Measurements from ENCODE around the gene EIF1AD. TPM values are rescaled to one million over a fixed set of nuclear protein-coding genes. Genes with fewer than 3 reads are reported as not detected.
"Not testable (repeated sequence)": the region's sequence is repeated elsewhere in the genome, so short reads cannot be mapped to it uniquely, and the experiment has no call there.

The EIF1AD gene
- polyA plus RNA-seq, 3 donors: 26.3 to 30.3 (median 28.4) TPM

DNA sequence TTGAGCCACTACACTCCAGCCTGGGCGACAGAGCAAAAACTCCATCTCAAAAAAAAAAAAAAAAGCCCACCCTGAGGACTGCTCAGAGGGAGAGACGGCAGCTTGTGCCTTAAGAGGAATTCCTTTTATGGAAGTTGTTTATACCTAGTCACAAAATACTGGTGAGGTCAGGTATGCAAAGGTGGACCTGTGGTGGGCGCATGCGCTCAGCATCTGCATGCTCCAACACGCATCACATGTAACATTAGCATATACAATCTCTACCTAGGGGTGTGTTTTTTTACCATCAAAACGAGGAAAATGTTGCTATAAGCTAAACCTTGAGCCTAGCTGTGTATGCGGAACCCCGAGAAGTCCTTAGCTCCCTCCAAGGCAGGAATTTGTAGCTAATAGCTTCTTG is 47.2 kb downstream of the EIF1AD start:
- DNase-seq (ENCODE audit: extremely low read depth in 1 of 11, low read depth in 9 of 11, low spot score in 4 of 11): no peak

DNA sequence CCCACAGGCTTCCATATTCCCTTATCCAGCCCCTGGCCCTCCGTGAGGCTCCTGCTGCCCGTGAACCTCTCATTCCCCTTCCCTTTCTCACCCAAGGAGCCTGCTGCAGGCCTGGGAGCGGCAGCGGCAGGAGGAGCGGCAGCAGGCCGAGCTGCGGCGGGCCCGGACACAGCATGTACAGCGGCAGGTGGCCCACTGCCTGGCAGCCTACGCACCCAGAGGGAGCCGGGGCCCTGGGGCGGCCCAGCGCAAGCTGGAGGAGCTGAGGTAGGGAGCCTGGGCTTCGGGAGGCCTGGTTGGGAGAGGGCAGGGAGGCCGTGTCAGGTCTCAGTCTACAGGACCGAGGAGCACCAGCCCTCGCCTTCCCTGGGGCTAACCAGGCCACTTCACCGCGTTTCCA is 48.5 kb downstream of the EIF1AD start:
- no peak for DNase-seq (ENCODE audit: extremely low read depth in 1 of 11, low read depth in 9 of 11, low spot score in 4 of 11)

DNA sequence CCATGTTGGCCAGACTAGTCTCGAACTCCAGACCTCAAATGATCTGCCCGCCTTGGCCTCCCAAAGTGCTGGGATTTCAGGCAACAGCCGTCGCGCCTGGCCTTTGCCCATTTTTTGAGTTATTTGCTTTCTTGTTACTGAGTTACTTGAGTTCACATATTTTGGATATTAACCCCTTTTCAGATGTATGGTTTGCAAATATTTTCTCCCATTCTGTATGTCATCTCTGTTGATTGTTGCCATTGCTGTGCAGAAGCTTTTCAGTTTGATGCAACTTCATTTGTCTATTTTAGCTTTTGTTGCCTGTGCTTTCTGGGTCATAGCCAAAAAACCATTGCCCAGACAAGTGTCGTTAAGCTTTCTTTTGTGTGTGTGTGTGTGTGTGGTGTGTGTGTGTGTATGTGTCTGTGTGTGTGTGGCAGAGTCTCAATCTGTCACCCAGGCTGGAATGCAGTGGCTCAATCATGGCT is 49.9 kb downstream of the EIF1AD start:
- DNase-seq (ENCODE audit: extremely low read depth in 1 of 11, low read depth in 9 of 11, low spot score in 4 of 11): no peak

DNA sequence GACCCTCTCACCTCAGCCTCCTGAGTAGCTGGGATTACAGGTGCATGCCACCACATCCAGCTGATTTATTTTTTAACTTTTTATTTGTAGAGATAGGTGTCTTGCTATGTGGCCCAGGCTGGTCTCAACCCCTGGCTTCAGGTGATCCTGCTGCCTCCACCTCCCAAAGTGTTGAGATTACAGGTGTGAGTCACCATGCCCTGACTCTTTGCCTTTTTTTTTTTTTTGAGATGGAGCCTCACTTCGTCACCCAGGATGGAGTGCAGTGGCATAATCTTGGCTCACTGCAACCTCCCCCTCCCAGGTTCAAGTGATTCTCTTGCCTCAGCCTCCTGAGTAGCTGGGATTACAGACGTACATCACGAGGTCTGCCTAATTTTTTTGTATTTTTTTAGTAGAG is 50.3 kb downstream of the EIF1AD start:
- DNase-seq (ENCODE audit: extremely low read depth in 1 of 11, low read depth in 9 of 11, low spot score in 4 of 11): not testable (repeated sequence)

DNA sequence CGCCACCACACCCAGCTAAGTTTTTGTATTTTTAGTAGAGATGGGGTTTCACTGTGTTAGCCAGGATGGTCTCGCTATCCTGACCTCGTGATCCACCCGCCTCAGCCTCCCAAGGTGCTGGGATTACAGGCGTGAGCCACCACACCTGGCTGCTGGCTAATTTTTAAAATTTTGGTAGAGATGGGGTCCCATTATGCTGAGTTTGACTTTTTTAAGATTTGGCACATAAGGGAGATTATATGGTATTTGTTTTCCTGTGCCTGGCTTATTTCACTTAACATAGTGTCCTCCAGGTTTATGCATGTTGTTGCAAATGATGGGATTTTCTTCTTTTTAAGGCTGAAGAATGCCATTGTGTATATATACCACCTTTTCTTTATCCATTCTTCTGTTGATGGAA is 51.2 kb downstream of the EIF1AD start:
- not testable (repeated sequence) for DNase-seq (ENCODE audit: extremely low read depth in 1 of 11, low read depth in 9 of 11, low spot score in 4 of 11)

DNA sequence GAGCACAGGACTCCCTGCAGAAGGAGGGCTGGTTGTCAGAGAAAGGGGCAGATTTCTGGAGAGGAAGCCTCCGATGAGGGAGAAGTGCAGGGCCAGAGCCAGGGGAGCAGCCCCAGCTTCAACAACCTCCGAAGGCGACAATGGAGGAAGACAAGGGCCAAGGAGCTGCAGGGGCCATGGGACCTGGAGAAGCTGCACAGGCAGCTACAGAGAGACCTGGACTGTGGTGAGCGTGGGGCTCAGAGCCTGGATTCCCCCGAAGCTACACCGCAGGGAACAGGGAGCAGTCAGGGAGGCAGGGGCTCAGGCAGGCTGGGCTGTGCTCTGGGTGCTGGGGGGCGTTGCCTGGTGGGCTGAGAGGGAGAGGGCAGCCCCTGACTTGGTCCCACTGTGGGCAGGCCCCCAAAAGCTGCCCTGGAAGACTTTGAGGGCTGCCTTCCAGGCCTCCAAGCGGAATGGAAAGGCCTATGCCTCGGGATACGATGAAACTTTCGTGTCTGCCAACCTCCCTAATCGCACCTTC is 54.3 kb downstream of the EIF1AD start:
- no peak for DNase-seq (ENCODE audit: extremely low read depth in 1 of 11, low read depth in 9 of 11, low spot score in 4 of 11)

DNA sequence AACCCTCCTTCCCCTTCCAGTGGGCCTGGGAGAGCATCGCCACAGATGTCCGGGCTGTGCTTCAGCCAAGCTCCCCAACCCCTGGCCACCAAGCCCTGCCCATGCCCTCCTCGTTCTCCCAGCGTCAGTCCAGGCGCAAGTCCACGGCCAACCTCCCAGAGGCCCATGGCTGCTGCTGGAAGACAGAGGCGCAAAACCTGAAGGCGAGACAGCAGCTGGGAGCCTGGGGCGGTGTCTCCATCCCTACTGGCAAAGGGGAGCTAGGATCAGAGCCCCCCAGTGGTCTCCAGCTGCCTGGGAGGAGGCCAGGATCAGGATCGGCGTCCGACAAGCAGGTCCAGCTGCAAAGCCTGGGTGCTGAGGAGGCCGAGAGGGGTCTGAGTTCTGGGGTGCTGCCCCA is 54.8 kb downstream of the EIF1AD start:
- no peak for DNase-seq (ENCODE audit: extremely low read depth in 1 of 11, low read depth in 9 of 11, low spot score in 4 of 11)

DNA sequence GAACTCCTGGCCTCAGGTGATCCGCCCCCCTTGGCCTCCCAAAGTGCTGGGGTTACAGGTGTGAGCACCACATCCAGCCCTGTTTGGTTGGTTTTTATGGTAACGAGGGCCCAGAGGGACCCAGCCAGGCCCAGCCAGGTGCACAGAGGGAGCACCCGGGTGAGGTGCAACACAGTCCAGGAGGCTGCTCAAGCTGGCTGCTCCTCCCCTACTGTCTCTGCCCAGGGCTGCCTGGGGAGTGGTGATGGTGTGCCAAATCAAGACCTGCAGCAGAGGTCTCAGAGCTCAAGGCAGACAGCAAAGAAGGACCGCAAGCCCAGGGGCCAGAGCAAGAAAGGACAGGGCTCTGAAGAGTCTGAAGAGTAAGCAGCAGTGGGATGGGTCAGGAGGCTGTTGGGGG is 55.3 kb downstream of the EIF1AD start:
- DNase-seq (ENCODE audit: extremely low read depth in 1 of 11, low read depth in 9 of 11, low spot score in 4 of 11): no peak

Other genes with a start within 250 kb of the EIF1AD start
- gene AP5B1, start 221.2 kb downstream of the EIF1AD start, polyA plus RNA-seq (ENCODE audit: insufficient read length in 3 of 3): 10 to 100 TPM in 1 of 3 donors, 1 to 10 TPM in 2; 5.7 to 10.3 (median 7.6) TPM
- gene OVOL1, start 215.1 kb downstream of the EIF1AD start, polyA plus RNA-seq (ENCODE audit: insufficient read length in 3 of 3): 10 to 100 TPM in 2 of 3 donors, 1 to 10 TPM in 1; 9.6 to 15.0 (median 14.0) TPM
- gene SNX32, start 168.2 kb downstream of the EIF1AD start, polyA plus RNA-seq (ENCODE audit: insufficient read length in 3 of 3): 1 to 10 TPM; 1.4 to 3.7 (median 2.2) TPM
- gene CFL1, start 144.0 kb downstream of the EIF1AD start, polyA plus RNA-seq (ENCODE audit: insufficient read length in 3 of 3): 100 to 1,000 TPM; 728 to 948 (median 744) TPM
- gene MUS81, start 141.7 kb downstream of the EIF1AD start, polyA plus RNA-seq (ENCODE audit: insufficient read length in 3 of 3): 10 to 100 TPM; 45.6 to 62.3 (median 56.6) TPM
- 100 to 1,000 TPM in 2 of 3 donors, 10 to 100 TPM in 1; 87.9 to 129 (median 127) TPM for gene EFEMP2, start 129.4 kb downstream of the EIF1AD start, polyA plus RNA-seq (ENCODE audit: insufficient read length in 3 of 3)
- gene CTSW, start 122.3 kb downstream of the EIF1AD start, polyA plus RNA-seq (ENCODE audit: insufficient read length in 3 of 3): 1 to 10 TPM in 2 of 3 donors, under 1 TPM in 1; 0.47 to 1.3 (median 1.0) TPM
- 10 to 100 TPM; 88.2 to 94.0 (median 92.2) TPM for gene FIBP, start 113.7 kb downstream of the EIF1AD start, polyA plus RNA-seq (ENCODE audit: insufficient read length in 3 of 3)
- gene CCDC85B, start 111.5 kb downstream of the EIF1AD start, polyA plus RNA-seq (ENCODE audit: insufficient read length in 3 of 3): 10 to 100 TPM in 2 of 3 donors, 1 to 10 TPM in 1; 5.7 to 17.4 (median 11.1) TPM
- gene FOSL1, start 101.8 kb downstream of the EIF1AD start, polyA plus RNA-seq (ENCODE audit: insufficient read length in 3 of 3): under 1 TPM; 0.07 to 0.24 (median 0.20) TPM
- gene C11orf68, start 83.1 kb downstream of the EIF1AD start, polyA plus RNA-seq (ENCODE audit: insufficient read length in 3 of 3): 10 to 100 TPM; 30.9 to 41.8 (median 33.3) TPM
- gene DRAP1, start 82.7 kb downstream of the EIF1AD start, polyA plus RNA-seq (ENCODE audit: insufficient read length in 3 of 3): 100 to 1,000 TPM in 1 of 3 donors, 10 to 100 TPM in 2; 73.3 to 109 (median 88.0) TPM
- gene TSGA10IP, start 56.7 kb downstream of the EIF1AD start, polyA plus RNA-seq (ENCODE audit: insufficient read length in 3 of 3): under 1 TPM; 0.19 to 0.21 (median 0.20) TPM
- 10 to 100 TPM; 40.4 to 60.6 (median 52.2) TPM for gene SART1, start 40.4 kb downstream of the EIF1AD start, polyA plus RNA-seq (ENCODE audit: insufficient read length in 3 of 3)
- 100 to 1,000 TPM; 224 to 286 (median 277) TPM for gene BANF1, start 346 bp upstream of the EIF1AD start, polyA plus RNA-seq (ENCODE audit: insufficient read length in 3 of 3)
- gene CST6, start 9.9 kb upstream of the EIF1AD start, polyA plus RNA-seq (ENCODE audit: insufficient read length in 3 of 3): not detected
- gene CATSPER1, start 24.3 kb upstream of the EIF1AD start, polyA plus RNA-seq (ENCODE audit: insufficient read length in 3 of 3): not detected
- gene GAL3ST3, start 47.0 kb upstream of the EIF1AD start, polyA plus RNA-seq (ENCODE audit: insufficient read length in 3 of 3): 1 to 10 TPM; 3.6 to 6.7 (median 6.6) TPM
- gene SF3B2, start 50.2 kb upstream of the EIF1AD start, polyA plus RNA-seq (ENCODE audit: insufficient read length in 3 of 3): 100 to 1,000 TPM; 237 to 257 (median 251) TPM
- 10 to 100 TPM; 48.0 to 59.2 (median 53.1) TPM for gene PACS1, start 68.1 kb upstream of the EIF1AD start, polyA plus RNA-seq (ENCODE audit: insufficient read length in 3 of 3)